GM12892 (cell line): ENCODE results near the gene THRSP.

Source experiments
- POLR2A ChIP-seq: IDR thresholded peaks from 2 replicates; pipeline ENCODE4 v1.6.1; 2011; ENCODE audit warnings: low read depth, low read length, control low read depth
- POLR2AphosphoS5 ChIP-seq: IDR thresholded peaks from 2 replicates; pipeline ENCODE4 v1.6.1; 2011; ENCODE audit warnings: low read depth, low read length, control low read depth
- TAF1 ChIP-seq: IDR thresholded peaks from 2 replicates; pipeline ENCODE4 v1.6.1; 2011; ENCODE audit warnings: low read depth, mild to moderate bottlenecking, control low read depth, low read length, borderline replicate concordance

- TF ChIP-seq POLR2A (no peak), POLR2AphosphoS5 (no peak), TAF1 (no peak)
Measured at GRCh38 chr11:78034623-78035022, 29.0 kb upstream of the THRSP start.
